Embryonic facial prominence (tissue), 1 donor: Measurements from ENCODE around the gene GDPGP1.
A peak's percentile ranks its signal among the peaks of the same experiment; 100 is the strongest.
"Not testable (repeated sequence)": the region's sequence is repeated elsewhere in the genome, so short reads cannot be mapped to it uniquely, and the experiment has no call there.

ENCODE experiments used
- DNase-seq: peaks from one replicate; pipeline ENCODE4 v3.0.0-alpha.2; 2016; ENCODE audit errors: extremely low spot score

GDPGP1 gene

GRCh38 chr15:90234096-90234988, at the start of gene GDPGP1:
TSS of gene GDPGP1 (plus strand) at chr15:90234209. CDS start at chr15:90240909, 6,700 bp downstream.
- peak; percentile 27 for DNase-seq

GRCh38 chr15:90184786-90185704, 49.0 kb upstream of the GDPGP1 start:
- no peak for DNase-seq

- no peak for DNase-seq
These were observed 46.6 kb upstream of the GDPGP1 start for GRCh38 chr15:90187257-90187868.

GRCh38 chr15:90188065-90188464, 45.9 kb upstream of the GDPGP1 start:
- not testable (repeated sequence) for DNase-seq

- DNase-seq = no peak
These were observed 44.9 kb upstream of the GDPGP1 start for GRCh38 chr15:90188914-90189748.

GRCh38 chr15:90189781-90190467, 44.1 kb upstream of the GDPGP1 start:
- no peak for DNase-seq

GRCh38 chr15:90190606-90191343, 43.2 kb upstream of the GDPGP1 start:
- DNase-seq = no peak

- DNase-seq = no peak
These were observed 42.7 kb upstream of the GDPGP1 start for GRCh38 chr15:90191344-90191687.

- no peak for DNase-seq
These were observed 42.1 kb upstream of the GDPGP1 start for GRCh38 chr15:90191794-90192509.

- no peak for DNase-seq
These were observed 40.8 kb upstream of the GDPGP1 start for GRCh38 chr15:90192961-90193786.

GRCh38 chr15:90194655-90195054, 39.4 kb upstream of the GDPGP1 start:
- no peak for DNase-seq

- no peak for DNase-seq
These were observed 33.4 kb upstream of the GDPGP1 start for GRCh38 chr15:90200534-90201129.

- DNase-seq = no peak
These were observed 32.7 kb upstream of the GDPGP1 start, which contains the start of gene SEMA4B for GRCh38 chr15:90201130-90201943. TSS of gene SEMA4B (plus strand) at chr15:90201330. CDS start at chr15:90201579, 249 bp downstream.

GRCh38 chr15:90201944-90202375, 32.0 kb upstream of the GDPGP1 start:
- DNase-seq = no peak

GRCh38 chr15:90202929-90203328, 31.1 kb upstream of the GDPGP1 start:
- no peak for DNase-seq

GRCh38 chr15:90203473-90203872, 30.5 kb upstream of the GDPGP1 start:
- no peak for DNase-seq

- no peak for DNase-seq
These were observed 30.1 kb upstream of the GDPGP1 start for GRCh38 chr15:90203922-90204321.
